SU-DHL-6 (cell line): Measurements from ENCODE around the gene SGPL1.

ENCODE experiments used
- EZH2phosphoT487 ChIP-seq: fragments of 200-600 bp; sonication (generic), shearing (Covaris generic); conservative IDR thresholded peaks from 2 replicates; pipeline ENCODE4 v1.6.1; 2018; ENCODE audit warnings: mild to moderate bottlenecking, antibody characterized with exemption, low read length, moderate library complexity, mixed read lengths
- TF ChIP-seq, protein P1 (sequence below): fragments of 200-600 bp; sonication (generic); IDR thresholded peaks from one replicate; pipeline ENCODE4 v1.5.1; 2017; ENCODE audit warnings: antibody characterized with exemption, mild to moderate bottlenecking, low read length, moderate library complexity; ENCODE audit not compliant: insufficient read depth, poor library complexity, severe bottlenecking

DNA sequence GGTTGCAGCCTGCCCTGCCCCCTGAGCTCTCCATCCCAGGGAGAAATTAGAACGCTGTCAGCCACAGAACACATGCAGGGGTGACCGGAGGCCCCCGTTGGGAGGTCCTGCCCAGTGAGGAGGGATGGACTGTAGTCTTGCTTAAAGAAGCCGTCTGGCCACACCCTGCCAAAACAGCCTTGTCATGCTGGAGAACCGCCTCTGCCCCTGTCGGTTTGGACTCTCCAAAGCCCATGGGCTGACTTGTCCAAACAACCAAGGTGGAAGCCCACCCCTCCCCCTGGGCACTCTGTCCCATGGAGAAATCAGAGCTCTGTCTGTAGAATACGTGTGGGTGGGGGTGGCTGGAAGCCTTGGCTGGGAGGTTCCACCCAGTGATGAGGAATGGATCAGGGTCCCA lies 17.9 kb upstream of the SGPL1 start:
- TF ChIP-seq, protein P1, sequence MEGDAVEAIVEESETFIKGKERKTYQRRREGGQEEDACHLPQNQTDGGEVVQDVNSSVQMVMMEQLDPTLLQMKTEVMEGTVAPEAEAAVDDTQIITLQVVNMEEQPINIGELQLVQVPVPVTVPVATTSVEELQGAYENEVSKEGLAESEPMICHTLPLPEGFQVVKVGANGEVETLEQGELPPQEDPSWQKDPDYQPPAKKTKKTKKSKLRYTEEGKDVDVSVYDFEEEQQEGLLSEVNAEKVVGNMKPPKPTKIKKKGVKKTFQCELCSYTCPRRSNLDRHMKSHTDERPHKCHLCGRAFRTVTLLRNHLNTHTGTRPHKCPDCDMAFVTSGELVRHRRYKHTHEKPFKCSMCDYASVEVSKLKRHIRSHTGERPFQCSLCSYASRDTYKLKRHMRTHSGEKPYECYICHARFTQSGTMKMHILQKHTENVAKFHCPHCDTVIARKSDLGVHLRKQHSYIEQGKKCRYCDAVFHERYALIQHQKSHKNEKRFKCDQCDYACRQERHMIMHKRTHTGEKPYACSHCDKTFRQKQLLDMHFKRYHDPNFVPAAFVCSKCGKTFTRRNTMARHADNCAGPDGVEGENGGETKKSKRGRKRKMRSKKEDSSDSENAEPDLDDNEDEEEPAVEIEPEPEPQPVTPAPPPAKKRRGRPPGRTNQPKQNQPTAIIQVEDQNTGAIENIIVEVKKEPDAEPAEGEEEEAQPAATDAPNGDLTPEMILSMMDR: no peak
- no peak for TF ChIP-seq EZH2phosphoT487
